Breast epithelium (tissue), 3 donors: ENCODE data around the gene CFAP100.

ENCODE experiments used
- CTCF ChIP-seq, 3 donors: fragments of 450-650 bp; IDR thresholded peaks; one replicate each; pipeline ENCODE4 v1.5.1; 2016 to 2017; ENCODE audit warnings: antibody characterized with exemption in 3 of 3, mild to moderate bottlenecking in 3 of 3, moderate library complexity in 3 of 3
- POLR2A ChIP-seq: fragments of 450-650 bp; IDR thresholded peaks from one replicate; pipeline ENCODE4 v1.6.1; 2016; ENCODE audit warnings: antibody characterized with exemption, mild to moderate bottlenecking, moderate library complexity
- POLR2AphosphoS5 ChIP-seq, 3 donors: sonication (generic); formaldehyde crosslinking; IDR thresholded peaks; one replicate each; pipeline ENCODE4 v1.6.1; 2017; ENCODE audit warnings: antibody characterized with exemption in 3 of 3

GRCh38 chr3:126445506-126445905 lies 50.8 kb downstream of the CFAP100 start:
- no peak for TF ChIP-seq POLR2A
- no peak for TF ChIP-seq CTCF (IDR thresholded peaks at IDR 0.05)
- TF ChIP-seq POLR2AphosphoS5 (IDR thresholded peaks at IDR 0.05): no peak
